Bronchial epithelial cell (primary cell): ENCODE data around the gene SLC39A7. TPM values are rescaled to one million over a fixed set of nuclear protein-coding genes. Genes with fewer than 3 reads are reported as not detected.

Experiments used
- DNase-seq: peaks from one replicate; pipeline ENCODE4 v3.0.0-alpha.2; 2010; ENCODE audit warnings: low read depth
- FAIRE-seq: peaks from 2 replicates; lab custom pipeline; 2011; peaks lifted over from hg19 to GRCh38; lab: Jason Lieb, UNC
- H3K27me3 ChIP-seq: 2 replicates; pipeline ENCODE4 v1.5.1; 2011; ENCODE audit warnings: low read length; ENCODE audit not compliant: control insufficient read depth, insufficient read depth
- H3K36me3 ChIP-seq: 2 replicates; pipeline ENCODE4 v1.5.1; 2011; ENCODE audit warnings: low read length; ENCODE audit not compliant: control insufficient read depth, insufficient read depth
- H3K4me3 ChIP-seq: 2 replicates; pipeline ENCODE4 v1.5.1; 2011; ENCODE audit warnings: mild to moderate bottlenecking, low read depth, low read length, control low read depth
- CTCF ChIP-seq: IDR thresholded peaks from 2 replicates; pipeline ENCODE4 v1.5.1; 2011; ENCODE audit warnings: mild to moderate bottlenecking, moderate library complexity, low read length, control low read depth, inconsistent platforms; ENCODE audit not compliant: insufficient read depth, severe bottlenecking
- total RNA-seq: library from RNA; depleted of rRNA; stranded (reverse); fragments of >200 nt; gene quantifications from 2 replicates; pipeline ENCODE4 v1.2.1, GENCODE V29; 2014

Gene SLC39A7
- total RNA-seq, 1 donor from 2014 or later = 94.0 TPM

- no peak for FAIRE-seq
- no peak for DNase-seq
Measured at GRCh38 chr6:33164665-33165373, 35.8 kb upstream of the SLC39A7 start.

GRCh38 chr6:33165581-33166258 is 34.9 kb upstream of the SLC39A7 start:
- no peak overlapping the region for H3K4me3 ChIP-seq
- DNase-seq (no peak), FAIRE-seq (no peak)
- TF ChIP-seq CTCF = no peak
- H3K36me3 ChIP-seq = no peaks in the 10 kb centered on the region
- H3K27me3 ChIP-seq = peaks cover 5% of the 10 kb centered on the region

More at GRCh38 chr6:33164665-33165373, 35.8 kb upstream of the SLC39A7 start:
- H3K27me3 ChIP-seq = peaks cover 5% of the 10 kb centered on the region
- TF ChIP-seq CTCF = no peak
- H3K36me3 ChIP-seq = no peaks in the 10 kb centered on the region
- H3K4me3 ChIP-seq = no peak overlapping the region

GRCh38 chr6:33166363-33166762 is 34.3 kb upstream of the SLC39A7 start:
- no peak for FAIRE-seq
- Histone ChIP-seq H3K36me3 (no peaks in the 10 kb centered on the region), H3K4me3 (no peak overlapping the region), H3K27me3 (peaks cover 5% of the 10 kb centered on the region)
- no peak for TF ChIP-seq CTCF
- DNase-seq = no peak

GRCh38 chr6:33166811-33167210 is 33.9 kb upstream of the SLC39A7 start:
- H3K36me3 ChIP-seq = no peaks in the 10 kb centered on the region
- FAIRE-seq (peak; percentile 18), DNase-seq (no peak)
- peaks cover 5% of the 10 kb centered on the region for H3K27me3 ChIP-seq
- no peak overlapping the region for H3K4me3 ChIP-seq
- no peak for TF ChIP-seq CTCF

- no peak for TF ChIP-seq CTCF
- Histone ChIP-seq H3K4me3 (no peak overlapping the region), H3K36me3 (no peaks in the 10 kb centered on the region), H3K27me3 (peaks cover 5% of the 10 kb centered on the region)
- DNase-seq (no peak), FAIRE-seq (peak; percentile 58)
Measured at GRCh38 chr6:33167374-33168283, 33.0 kb upstream of the SLC39A7 start.
